DMS53 treated with DMSO at 0.1 percent for 48 hours (cell line): ENCODE measurements around the gene INTS4.
"Not testable (repeated sequence)": the region's sequence is repeated elsewhere in the genome, so short reads cannot be mapped to it uniquely, and the experiment has no call there.

Experiments
- DNase-seq: peaks from one replicate; lab custom pipeline; 2025; ENCODE audit not compliant: unreplicated experiment; lab: John Stamatoyannopoulos, UW

Gene INTS4

GRCh38 chr11:77884186-77884828, 110.2 kb downstream of the INTS4 start:
- DNase-seq: no peak

GRCh38 chr11:77883775-77884174, 110.7 kb downstream of the INTS4 start:
- no peak for DNase-seq

GRCh38 chr11:77882396-77882795, 112.1 kb downstream of the INTS4 start:
- no peak for DNase-seq

- no peak for DNase-seq
These were observed 115.2 kb downstream of the INTS4 start for GRCh38 chr11:77879218-77879617.

DNA sequence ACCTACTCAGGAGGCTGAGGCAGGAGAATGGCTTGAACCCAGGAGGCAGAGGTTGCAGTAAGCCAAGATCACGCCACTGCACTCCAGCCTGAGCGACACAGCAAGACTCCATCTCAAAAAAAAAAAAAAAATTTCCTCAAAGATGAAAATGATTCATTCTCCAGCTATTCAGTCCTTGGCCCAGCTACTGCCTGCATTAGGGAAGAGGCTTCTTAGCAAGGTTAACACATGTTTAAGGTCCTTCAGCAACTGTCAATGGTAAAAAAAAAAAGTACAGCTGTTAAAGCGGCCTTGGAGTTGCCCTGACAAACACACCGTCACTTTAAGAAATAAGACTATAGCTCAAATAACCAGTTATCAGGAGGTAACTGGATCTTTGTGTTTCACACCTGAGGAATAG, 116.2 kb downstream of the INTS4 start:
- not testable (repeated sequence) for DNase-seq

DNA sequence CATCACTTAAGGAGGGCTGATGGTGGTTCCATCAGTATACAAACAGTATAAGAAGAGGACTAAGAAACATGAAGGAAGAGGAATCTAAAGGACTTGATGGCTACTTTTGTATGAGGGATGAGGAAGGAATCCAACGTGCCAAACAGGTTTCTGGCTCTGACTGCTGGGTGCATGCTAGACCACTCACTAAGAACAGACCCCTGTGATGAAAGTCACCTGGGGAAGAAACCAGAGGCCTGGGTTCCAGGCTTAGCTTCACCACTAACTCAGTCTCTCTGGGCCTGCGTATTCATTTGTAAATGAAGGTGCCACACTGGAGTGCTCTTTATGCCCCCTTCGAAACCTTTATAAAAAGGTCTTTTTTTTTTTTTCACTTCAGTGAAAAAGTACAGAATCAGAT, 118.4 kb downstream of the INTS4 start:
- DNase-seq: no peak

- DNase-seq: no peak
These were observed 120.3 kb downstream of the INTS4 start for GRCh38 chr11:77874206-77874605.

GRCh38 chr11:77873345-77873744, 121.1 kb downstream of the INTS4 start:
- DNase-seq: no peak

GRCh38 chr11:77871855-77872254, 122.6 kb downstream of the INTS4 start:
- DNase-seq: no peak

- no peak for DNase-seq
These were observed 125.7 kb downstream of the INTS4 start for GRCh38 chr11:77868744-77869143.

- no peak for DNase-seq
These were observed 128.1 kb downstream of the INTS4 start for GRCh38 chr11:77866336-77866735.

- no peak for DNase-seq
These were observed 128.7 kb downstream of the INTS4 start for GRCh38 chr11:77865805-77866204.

DNA sequence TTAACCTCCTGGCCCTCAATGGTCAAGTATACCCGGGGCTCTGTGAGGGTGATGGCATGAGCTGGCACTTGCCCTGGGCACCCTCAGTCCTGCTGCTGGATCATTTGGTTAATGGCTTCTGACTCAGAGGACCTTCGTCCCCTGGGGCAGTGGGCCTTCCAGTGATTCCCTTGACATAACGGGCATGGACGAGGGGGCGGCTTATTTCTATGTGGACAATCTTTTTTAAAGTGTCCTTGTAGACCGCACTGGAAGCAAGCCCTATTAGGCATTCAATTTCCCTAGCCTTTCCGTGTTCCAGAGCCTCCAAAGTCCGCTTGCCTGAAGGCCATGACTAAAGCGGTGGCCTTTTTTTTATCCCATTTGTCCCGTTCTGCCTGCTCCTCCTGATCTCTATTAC, 133.0 kb downstream of the INTS4 start:
- DNase-seq: not testable (repeated sequence)

DNA sequence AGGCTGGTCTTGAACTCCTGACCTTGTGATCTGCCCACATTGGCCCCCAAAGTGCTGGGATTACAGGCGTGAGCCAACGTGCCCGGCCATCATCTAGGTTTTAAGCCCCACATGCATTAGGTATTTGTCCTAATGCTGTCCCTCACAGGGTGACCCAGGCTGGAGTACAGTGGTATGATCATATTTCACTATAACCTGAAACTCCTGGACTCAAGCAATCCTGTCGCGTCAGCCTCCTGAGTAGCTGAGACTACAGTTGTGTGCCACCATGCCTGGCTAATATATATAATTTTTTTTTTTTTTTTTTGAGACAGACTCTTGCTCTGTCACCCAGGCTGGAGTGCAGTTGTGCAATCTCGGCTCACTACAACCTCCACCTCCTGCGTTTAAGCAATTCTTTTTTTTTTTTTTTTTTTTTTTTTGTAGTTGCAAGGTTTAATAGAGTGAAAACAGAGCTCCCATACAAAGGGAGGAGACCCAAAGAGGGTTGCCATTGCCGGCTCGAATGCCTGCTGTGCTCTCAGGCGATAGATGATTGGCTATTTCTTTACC, 136.5 kb downstream of the INTS4 start:
- DNase-seq: not testable (repeated sequence)

DNA sequence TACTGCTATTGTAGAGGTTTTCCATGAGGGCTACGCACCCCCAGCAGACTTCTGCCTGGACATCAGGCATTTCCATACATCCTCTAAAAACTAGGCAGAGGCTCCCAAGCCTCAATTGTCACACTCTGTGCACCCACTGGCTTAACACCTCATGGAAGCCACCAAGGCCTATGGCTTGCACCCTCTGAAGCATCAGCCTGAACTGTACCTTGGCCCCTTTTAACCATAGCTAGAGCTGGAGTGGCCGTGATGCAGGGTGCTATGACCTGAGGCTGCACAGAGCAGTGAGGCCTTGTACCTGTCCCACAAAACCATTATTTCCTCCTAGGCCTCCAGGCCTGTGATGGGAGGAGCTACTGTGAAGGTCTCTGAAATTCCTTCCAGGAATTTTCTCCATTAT, 139.6 kb downstream of the INTS4 start:
- no peak for DNase-seq

- DNase-seq: no peak
These were observed 143.0 kb downstream of the INTS4 start for GRCh38 chr11:77851503-77851902.

DNA sequence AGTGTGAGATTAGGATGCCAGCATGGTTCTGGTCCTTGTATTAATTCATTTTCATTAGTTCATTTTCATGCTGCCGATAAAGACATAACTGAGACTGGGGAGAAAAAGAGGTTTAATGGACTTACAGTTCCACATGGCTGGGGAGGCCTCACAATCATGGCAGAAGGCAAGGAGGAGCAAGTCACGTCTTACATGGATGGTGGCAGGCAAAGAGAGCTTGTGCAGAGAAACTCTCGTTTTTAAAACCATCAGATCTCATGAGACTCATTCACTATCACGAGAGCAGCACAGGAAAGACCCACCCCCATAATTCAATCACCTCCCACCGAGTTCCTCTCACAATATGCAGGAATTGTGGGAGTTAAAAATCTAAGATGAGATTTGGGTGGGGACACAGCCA, 150.8 kb downstream of the INTS4 start:
- not testable (repeated sequence) for DNase-seq

GRCh38 chr11:77842441-77843121, 151.9 kb downstream of the INTS4 start:
- DNase-seq: no peak

DNA sequence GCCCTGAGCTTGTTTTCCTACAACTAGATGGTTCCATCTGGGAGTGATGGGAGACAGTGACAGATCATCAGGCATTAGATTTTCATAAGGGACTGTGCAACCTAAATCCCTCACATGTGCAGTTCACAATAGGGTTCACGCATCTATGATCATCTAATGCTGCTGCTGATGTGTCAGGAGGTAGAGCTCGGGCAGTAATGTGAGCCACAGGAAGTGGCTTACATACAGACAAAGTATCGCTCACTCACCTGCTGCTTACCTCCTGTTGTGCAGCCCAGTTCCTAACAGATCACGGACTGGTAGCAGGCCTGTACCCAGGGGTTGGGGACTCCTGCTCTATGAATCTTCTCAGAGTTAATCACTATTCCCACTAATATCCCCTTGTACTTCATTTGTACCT, 161.2 kb downstream of the INTS4 start:
- DNase-seq: no peak

- DNase-seq: no peak
These were observed 165.5 kb downstream of the INTS4 start for GRCh38 chr11:77828926-77829325.
